IPS DF 6.9 (cell line): ENCODE results near the gene LPAR5.

Source experiments
- DNase-seq: peaks from one replicate; pipeline ENCODE4 v3.0.0-alpha.2; 2013; ENCODE audit warnings: low read depth, low spot score
- H3K27ac ChIP-seq: one replicate; pipeline ENCODE4 v1.5.1; 2013; ENCODE audit warnings: low read length, control low read depth
- H3K27me3 ChIP-seq: 2 replicates; pipeline ENCODE4 v1.6.1; 2013; ENCODE audit warnings: mild to moderate bottlenecking, low read length; ENCODE audit not compliant: control insufficient read depth, insufficient read depth
- H3K36me3 ChIP-seq: 2 replicates; pipeline ENCODE4 v1.6.1; 2013; ENCODE audit warnings: low read length; ENCODE audit not compliant: control insufficient read depth, insufficient read depth
- H3K4me1 ChIP-seq: 2 replicates; pipeline ENCODE4 v1.6.1; 2013; ENCODE audit warnings: low read length; ENCODE audit not compliant: control insufficient read depth, insufficient read depth
- H3K4me3 ChIP-seq: 2 replicates; pipeline ENCODE4 v1.5.1; 2013; ENCODE audit warnings: mild to moderate bottlenecking, low read length
- H3K9me3 ChIP-seq: 2 replicates; pipeline ENCODE4 v1.6.1; 2013; ENCODE audit warnings: low read length, inconsistent platforms; ENCODE audit not compliant: control insufficient read depth, insufficient read depth
- WGBS: extraction: QIAGEN DNeasy Blood & Tissue Kit; methylation state at CpG from one replicate; pipeline ENCODE4 v1.1.7; 2013; ENCODE audit warnings: mixed read lengths, missing lambda C conversion rate; ENCODE audit not compliant: insufficient read length, insufficient coverage; 5-methylcytosine and 5-hydroxymethylcytosine counted together

LPAR5 gene

DNA sequence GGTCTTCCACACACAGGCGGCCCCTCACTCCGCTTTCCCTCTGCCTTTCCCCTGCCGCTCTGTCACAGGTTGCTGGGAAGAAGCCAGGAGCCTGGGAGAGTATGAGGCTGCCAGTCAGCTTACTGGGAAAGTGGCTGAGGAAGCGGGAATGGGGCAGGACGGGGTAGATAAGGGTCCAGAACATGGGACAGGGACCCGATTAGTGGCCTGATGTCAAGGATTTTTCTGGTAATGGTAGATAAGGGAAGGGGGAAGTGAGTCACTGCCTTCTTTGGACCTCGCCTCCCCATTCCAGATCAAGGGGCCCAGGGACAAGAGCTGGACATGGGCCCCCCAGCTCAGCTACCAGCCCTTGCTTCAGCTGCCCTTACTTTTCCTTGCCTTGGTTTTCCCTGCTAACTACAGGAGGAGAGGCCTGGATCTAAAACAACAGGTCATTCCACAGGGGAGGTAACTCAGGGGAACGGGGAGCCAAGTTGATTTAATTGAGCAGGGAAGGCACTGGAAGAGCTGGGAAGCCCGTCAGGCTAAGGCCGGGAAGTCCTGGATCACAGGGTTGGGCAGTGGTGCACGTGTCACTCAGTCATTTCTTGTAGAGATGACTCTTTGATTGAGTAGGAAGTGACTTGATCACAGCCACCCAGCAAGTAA, 3.5 kb upstream of the LPAR5 start:
- H3K4me3 ChIP-seq = no peak overlapping the region
- WGBS = no CpG with 5 or more reads among the region's 11 CpGs

DNA sequence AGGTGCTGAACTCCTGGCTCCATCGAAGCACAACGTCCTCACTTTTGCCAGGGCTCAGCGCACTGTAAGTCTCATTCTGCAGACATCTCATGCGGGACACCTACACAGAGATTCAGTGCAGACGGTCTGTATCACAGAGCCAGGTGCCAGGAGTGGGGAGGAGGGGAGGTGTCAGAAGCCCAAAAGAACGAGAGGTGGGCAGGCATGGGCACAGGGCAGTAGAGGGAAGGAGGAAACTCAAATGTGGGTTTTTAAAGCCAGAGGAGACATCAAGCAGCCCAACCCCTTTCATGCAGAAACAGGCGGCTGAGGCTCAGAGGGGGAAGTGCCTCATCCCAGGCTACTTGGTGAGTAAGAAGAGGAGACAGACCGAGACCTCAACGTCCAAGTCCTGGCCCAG, 2.5 kb upstream of the LPAR5 start:
- no CpG with 5 or more reads among the region's 9 CpGs for WGBS
- no peak for DNase-seq
- H3K27me3 ChIP-seq = no peaks in the 10 kb centered on the region
- H3K4me3 ChIP-seq = no peak overlapping the region
- no peaks in the 10 kb centered on the region for H3K36me3 ChIP-seq
- no peaks in the 10 kb centered on the region for H3K9me3 ChIP-seq
- H3K27ac ChIP-seq = no peak overlapping the region
- H3K4me1 ChIP-seq = no peaks in the 10 kb centered on the region

More for the DNA sequence above, 3.5 kb upstream of the LPAR5 start:
- no peaks in the 10 kb centered on the region for H3K27me3 ChIP-seq
- DNase-seq = no peak
- no peak overlapping the region for H3K27ac ChIP-seq
- H3K36me3 ChIP-seq = no peaks in the 10 kb centered on the region
- no peaks in the 10 kb centered on the region for H3K4me1 ChIP-seq
- H3K9me3 ChIP-seq = no peaks in the 10 kb centered on the region

DNA sequence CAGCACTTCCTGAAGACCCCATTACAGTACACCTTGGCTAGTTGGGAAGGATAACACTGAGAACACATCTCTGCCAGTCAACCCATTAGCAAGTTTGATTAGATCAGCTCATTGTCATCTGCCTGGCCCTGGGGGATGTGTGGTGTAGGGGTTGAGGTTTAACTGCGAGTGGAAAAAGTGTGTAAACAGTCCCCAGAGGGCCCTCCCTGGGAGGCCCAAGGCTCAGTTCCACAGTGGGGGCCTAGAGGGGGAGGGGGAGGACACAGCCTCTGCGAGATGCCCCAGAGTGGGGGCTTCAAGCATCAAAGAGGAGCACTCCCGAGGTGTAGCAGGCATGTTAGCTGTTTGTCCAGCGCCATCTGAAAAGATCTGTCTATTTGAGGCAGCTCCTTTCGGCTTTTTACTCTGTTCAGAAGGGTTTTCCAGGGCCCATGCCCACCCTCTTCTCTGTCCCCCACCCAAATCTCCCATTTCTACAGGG, 344 bp downstream of the LPAR5 start:
- DNase-seq = no peak
- WGBS = no CpG with 5 or more reads among the region's 5 CpGs
- Histone ChIP-seq H3K4me1 (no peaks in the 10 kb centered on the region), H3K27me3 (no peaks in the 10 kb centered on the region), H3K36me3 (no peaks in the 10 kb centered on the region), H3K4me3 (no peak overlapping the region), H3K27ac (no peak overlapping the region), H3K9me3 (no peaks in the 10 kb centered on the region)

GRCh38 chr12:6632026-6632983, 3.5 kb downstream of the LPAR5 start:
- Histone ChIP-seq H3K4me3 (no peak overlapping the region), H3K4me1 (no peaks in the 10 kb centered on the region), H3K9me3 (no peaks in the 10 kb centered on the region), H3K27me3 (no peaks in the 10 kb centered on the region), H3K36me3 (no peaks in the 10 kb centered on the region), H3K27ac (no peak overlapping the region)
- no CpG with 5 or more reads among the region's 21 CpGs for WGBS
- no peak for DNase-seq

DNA sequence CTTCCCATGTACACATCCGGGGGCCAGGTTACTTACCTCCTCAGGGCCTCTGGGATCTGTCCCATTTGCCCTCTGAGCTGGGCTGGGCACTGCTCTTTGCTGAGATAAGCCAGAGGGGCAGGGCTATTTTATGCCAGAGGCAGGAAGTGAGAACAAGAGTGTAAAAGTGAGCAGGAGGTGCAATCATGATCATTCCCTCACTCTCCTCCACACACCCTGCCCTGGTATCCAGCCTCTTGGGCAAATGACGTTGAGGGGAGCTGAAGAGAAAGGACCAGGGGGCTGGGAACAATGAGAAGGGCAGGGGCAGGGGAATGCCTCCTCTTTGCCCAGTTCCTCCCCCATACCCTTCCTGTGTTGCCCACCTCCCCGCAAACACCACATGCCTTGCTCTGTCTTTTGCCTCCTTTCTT, 4.2 kb downstream of the LPAR5 start:
- no CpG with 5 or more reads among the region's 3 CpGs for WGBS
- Histone ChIP-seq H3K9me3 (no peaks in the 10 kb centered on the region), H3K36me3 (no peaks in the 10 kb centered on the region), H3K27ac (no peak overlapping the region), H3K4me3 (no peak overlapping the region), H3K4me1 (no peaks in the 10 kb centered on the region), H3K27me3 (no peaks in the 10 kb centered on the region)
- DNase-seq = no peak

GRCh38 chr12:6630736-6631135, 5.0 kb downstream of the LPAR5 start:
- no CpG with 5 or more reads among the region's 5 CpGs for WGBS
- no peak for DNase-seq
- H3K9me3 ChIP-seq = no peaks in the 10 kb centered on the region
- no peaks in the 10 kb centered on the region for H3K27me3 ChIP-seq
- no peak overlapping the region for H3K4me3 ChIP-seq
- no peaks in the 10 kb centered on the region for H3K36me3 ChIP-seq
- H3K27ac ChIP-seq = no peak overlapping the region
- no peaks in the 10 kb centered on the region for H3K4me1 ChIP-seq

- no peak for DNase-seq
These were observed 8.1 kb downstream of the LPAR5 start for GRCh38 chr12:6627616-6628015.

GRCh38 chr12:6626654-6627283, 9.0 kb downstream of the LPAR5 start:
- WGBS = no CpG with 5 or more reads among the region's 8 CpGs
- Histone ChIP-seq H3K27ac (no peak overlapping the region), H3K36me3 (no peaks in the 10 kb centered on the region), H3K4me3 (no peak overlapping the region), H3K27me3 (no peaks in the 10 kb centered on the region), H3K4me1 (no peaks in the 10 kb centered on the region), H3K9me3 (no peaks in the 10 kb centered on the region)
- DNase-seq = no peak

More at GRCh38 chr12:6627616-6628015, 8.1 kb downstream of the LPAR5 start:
- H3K9me3 ChIP-seq = no peaks in the 10 kb centered on the region
- H3K36me3 ChIP-seq = no peaks in the 10 kb centered on the region
- H3K4me1 ChIP-seq = no peaks in the 10 kb centered on the region
- H3K27me3 ChIP-seq = no peaks in the 10 kb centered on the region
- no peak overlapping the region for H3K4me3 ChIP-seq
- no peak overlapping the region for H3K27ac ChIP-seq
- no CpG with 5 or more reads among the region's 7 CpGs for WGBS

- no peak for DNase-seq
- no peaks in the 10 kb centered on the region for H3K36me3 ChIP-seq
- H3K27ac ChIP-seq = no peak overlapping the region
- no peak overlapping the region; the same call in 1 of the 2 replicates for H3K4me3 ChIP-seq
- no peaks in the 10 kb centered on the region for H3K9me3 ChIP-seq
- peaks cover 8% of the 10 kb centered on the region for H3K4me1 ChIP-seq
- no CpG with 5 or more reads among the region's 29 CpGs for WGBS
- H3K27me3 ChIP-seq = peaks cover 2% of the 10 kb centered on the region; the same call in 1 of the 2 replicates
These were observed 14.9 kb downstream of the LPAR5 start for GRCh38 chr12:6620885-6621274.

- peaks cover 8% of the 10 kb centered on the region for H3K4me1 ChIP-seq
- no peaks in the 10 kb centered on the region for H3K36me3 ChIP-seq
- H3K4me3 ChIP-seq = peak overlapping the region; percentile 12; the same call in 1 of the 2 replicates
- H3K27ac ChIP-seq = no peak overlapping the region
- no peaks in the 10 kb centered on the region for H3K9me3 ChIP-seq
- peaks cover 2% of the 10 kb centered on the region; the same call in 1 of the 2 replicates for H3K27me3 ChIP-seq
- DNase-seq = no peak
- WGBS = no CpG with 5 or more reads among the region's 88 CpGs
These were observed 15.4 kb downstream of the LPAR5 start for GRCh38 chr12:6620137-6620884.
